Measurements from ENCODE around the gene ZNF232. TPM values are rescaled to one million over a fixed set of nuclear protein-coding genes. Genes with fewer than 3 reads are reported as not detected.

Gene ZNF232
- total RNA-seq, 1 experiment from 2014 or later, result 10.3 TPM

DNA sequence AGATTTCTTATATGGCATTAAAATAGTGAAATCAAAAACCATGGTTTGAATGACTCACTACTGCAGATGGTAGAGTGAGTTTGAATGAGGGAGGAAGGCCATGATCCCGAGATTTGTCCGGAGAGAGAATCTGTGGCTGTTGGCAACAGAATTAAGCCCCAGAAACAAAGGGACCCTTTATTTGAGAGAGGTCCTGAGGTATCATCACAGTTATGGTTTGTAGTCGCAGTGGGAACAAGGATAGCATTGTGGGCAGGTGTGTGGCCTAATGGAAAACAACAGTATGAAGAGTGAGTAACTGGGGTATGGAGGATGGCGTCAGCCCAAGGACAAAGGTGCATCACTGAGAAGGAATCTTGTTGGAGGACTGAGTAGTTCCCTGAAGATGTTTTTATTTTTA lies 42.0 kb downstream of the ZNF232 start:
- Histone ChIP-seq H2AFZ (no peak overlapping the region), H3K27me3 (ENCODE audit: insufficient read depth, low read depth) (peaks cover 8% of the 10 kb centered on the region), H3K4me2 (no peak overlapping the region), H3K36me3 (ENCODE audit: low read depth) (no peaks in the 10 kb centered on the region), H3K27ac (no peak overlapping the region), H3F3A (ENCODE audit: insufficient read depth, low read depth) (no peaks in the 10 kb centered on the region), H4K20me1 (ENCODE audit: insufficient read depth) (no peaks in the 10 kb centered on the region), H3K4me1 (replicated peaks; ENCODE audit: insufficient read depth) (no peaks in the 10 kb centered on the region), H3K4me3 (no peak overlapping the region), H3K9me3 (ENCODE audit: insufficient read depth, low read depth) (no peaks in the 10 kb centered on the region), H3K79me2 (ENCODE audit: low read depth) (no peaks in the 10 kb centered on the region), H3K9me2 (ENCODE audit: insufficient read depth) (no peaks in the 10 kb centered on the region)
- ChIA-PET CTCF (no interaction called here), POLR2A (ENCODE audit: unreplicated experiment) (no interaction called here)
- TF ChIP-seq, protein P1, sequence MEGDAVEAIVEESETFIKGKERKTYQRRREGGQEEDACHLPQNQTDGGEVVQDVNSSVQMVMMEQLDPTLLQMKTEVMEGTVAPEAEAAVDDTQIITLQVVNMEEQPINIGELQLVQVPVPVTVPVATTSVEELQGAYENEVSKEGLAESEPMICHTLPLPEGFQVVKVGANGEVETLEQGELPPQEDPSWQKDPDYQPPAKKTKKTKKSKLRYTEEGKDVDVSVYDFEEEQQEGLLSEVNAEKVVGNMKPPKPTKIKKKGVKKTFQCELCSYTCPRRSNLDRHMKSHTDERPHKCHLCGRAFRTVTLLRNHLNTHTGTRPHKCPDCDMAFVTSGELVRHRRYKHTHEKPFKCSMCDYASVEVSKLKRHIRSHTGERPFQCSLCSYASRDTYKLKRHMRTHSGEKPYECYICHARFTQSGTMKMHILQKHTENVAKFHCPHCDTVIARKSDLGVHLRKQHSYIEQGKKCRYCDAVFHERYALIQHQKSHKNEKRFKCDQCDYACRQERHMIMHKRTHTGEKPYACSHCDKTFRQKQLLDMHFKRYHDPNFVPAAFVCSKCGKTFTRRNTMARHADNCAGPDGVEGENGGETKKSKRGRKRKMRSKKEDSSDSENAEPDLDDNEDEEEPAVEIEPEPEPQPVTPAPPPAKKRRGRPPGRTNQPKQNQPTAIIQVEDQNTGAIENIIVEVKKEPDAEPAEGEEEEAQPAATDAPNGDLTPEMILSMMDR (conservative IDR thresholded peaks at IDR 0.05), result no peak
- TF ChIP-seq EZH2 (IDR thresholded peaks at IDR 0.05; ENCODE audit: low read depth), result no peak
- BruUV-seq (replicated peaks), result no TSS peak
- DNase-seq, result no peak
- intact Hi-C loops (cut with micrococcal nuclease; ENCODE audit: unreplicated experiment), result no loop called here

DNA sequence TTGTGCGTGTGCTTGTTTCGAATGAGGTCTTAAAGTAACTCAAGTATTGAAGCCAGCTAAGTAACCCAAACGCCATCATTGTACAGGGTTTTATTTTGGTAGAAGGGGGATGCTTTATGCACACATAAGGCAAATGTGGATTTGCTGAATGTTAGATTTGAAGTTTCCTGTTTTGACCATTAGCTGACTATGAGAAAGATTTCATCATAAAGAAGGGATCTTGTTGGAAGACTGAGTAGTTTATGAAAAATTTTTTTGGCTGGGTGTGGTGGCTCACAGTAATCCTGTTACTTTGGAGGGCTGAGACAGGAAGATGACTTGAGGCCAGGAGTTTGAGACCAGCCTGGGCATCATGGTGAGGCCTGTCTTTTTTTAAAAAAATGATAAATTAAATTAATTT lies 43.4 kb downstream of the ZNF232 start:
- H3K79me2 ChIP-seq (ENCODE audit: low read depth), result no peaks in the 10 kb centered on the region
- H3K9me2 ChIP-seq (ENCODE audit: insufficient read depth), result no peaks in the 10 kb centered on the region
- H3K4me2 ChIP-seq, result no peak overlapping the region
- POLR2A ChIA-PET (ENCODE audit: unreplicated experiment), result no interaction called here
- no peaks in the 10 kb centered on the region for H3F3A ChIP-seq (ENCODE audit: insufficient read depth, low read depth)
- TF ChIP-seq EZH2 (IDR thresholded peaks at IDR 0.05; ENCODE audit: low read depth), result no peak
- TF ChIP-seq, protein P1 (conservative IDR thresholded peaks at IDR 0.05), result no peak
- no peak for DNase-seq
- no TSS peak for BruUV-seq (replicated peaks)
- no peaks in the 10 kb centered on the region for H3K36me3 ChIP-seq (ENCODE audit: low read depth)
- no peaks in the 10 kb centered on the region for H3K4me1 ChIP-seq (replicated peaks; ENCODE audit: insufficient read depth)
- intact Hi-C loops (cut with micrococcal nuclease; ENCODE audit: unreplicated experiment), result no loop called here
- CTCF ChIA-PET, result no interaction called here
- H3K9me3 ChIP-seq (ENCODE audit: insufficient read depth, low read depth), result no peaks in the 10 kb centered on the region
- H3K27ac ChIP-seq, result no peak overlapping the region
- no peaks in the 10 kb centered on the region for H4K20me1 ChIP-seq (ENCODE audit: insufficient read depth)
- no peak overlapping the region for H2AFZ ChIP-seq
- peaks cover 5% of the 10 kb centered on the region for H3K27me3 ChIP-seq (ENCODE audit: insufficient read depth, low read depth)
- no peak overlapping the region for H3K4me3 ChIP-seq

DNA sequence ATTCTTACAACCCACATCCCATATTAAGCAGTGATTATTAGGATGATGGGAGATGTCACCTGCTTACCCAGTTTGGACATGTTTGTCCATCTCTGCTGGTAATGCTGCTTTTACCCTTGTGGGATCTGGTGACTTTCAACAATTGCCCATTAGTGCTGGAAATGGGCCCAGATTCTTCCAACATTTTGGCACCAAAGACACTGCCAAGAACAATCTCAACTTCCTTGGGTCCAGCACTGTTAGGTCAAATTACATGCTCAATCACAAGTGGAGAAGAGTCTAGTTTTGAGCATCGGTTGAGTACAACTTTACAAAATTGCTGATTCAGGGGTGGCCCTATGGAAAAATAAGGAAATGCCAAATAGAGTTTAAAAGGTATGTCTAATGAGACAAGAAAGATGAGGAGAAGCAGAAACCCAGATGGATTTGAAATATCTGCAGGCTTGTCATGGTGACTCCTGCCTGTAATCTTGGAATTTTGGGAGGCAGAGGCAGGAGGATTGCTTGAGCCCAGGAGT lies 46.4 kb downstream of the ZNF232 start:
- Histone ChIP-seq H3K4me3 (no peak overlapping the region), H3K27ac (no peak overlapping the region), H3K9me3 (ENCODE audit: insufficient read depth, low read depth) (no peaks in the 10 kb centered on the region), H4K20me1 (ENCODE audit: insufficient read depth) (no peaks in the 10 kb centered on the region; the same call in 1 of the 2 replicates), H3K36me3 (ENCODE audit: low read depth) (no peaks in the 10 kb centered on the region), H3K9me2 (ENCODE audit: insufficient read depth) (no peaks in the 10 kb centered on the region), H2AFZ (no peak overlapping the region), H3F3A (ENCODE audit: insufficient read depth, low read depth) (no peaks in the 10 kb centered on the region), H3K4me2 (no peak overlapping the region), H3K27me3 (ENCODE audit: insufficient read depth, low read depth) (peaks cover 5% of the 10 kb centered on the region; the same call in 1 of the 2 replicates), H3K4me1 (replicated peaks; ENCODE audit: insufficient read depth) (no peaks in the 10 kb centered on the region), H3K79me2 (ENCODE audit: low read depth) (no peaks in the 10 kb centered on the region)
- BruUV-seq (replicated peaks), result no TSS peak
- CTCF ChIA-PET, result no interaction called here
- intact Hi-C loops (cut with micrococcal nuclease; ENCODE audit: unreplicated experiment), result no loop called here
- DNase-seq, result no peak
- POLR2A ChIA-PET (ENCODE audit: unreplicated experiment), result no interaction called here
- no peak for TF ChIP-seq EZH2 (IDR thresholded peaks at IDR 0.05; ENCODE audit: low read depth)
- TF ChIP-seq, protein P1 (conservative IDR thresholded peaks at IDR 0.05), result no peak

Other genes with a start within 250 kb of the ZNF232 start
- gene C17orf107, start 212.3 kb downstream of the ZNF232 start, total RNA-seq (2021), result 2.6 and 3.1 TPM in 2 replicates
- gene CHRNE, start 208.8 kb downstream of the ZNF232 start, total RNA-seq (2021), result 0.23 and 0.24 TPM in 2 replicates
- gene GP1BA, start 179.6 kb downstream of the ZNF232 start, total RNA-seq (2021), result not detected in 2 replicates
- gene SLC25A11, start 171.8 kb downstream of the ZNF232 start, total RNA-seq (2021), result 50.7 and 56.2 TPM in 2 replicates
- 122 and 135 TPM in 2 replicates for gene RNF167, start 171.6 kb downstream of the ZNF232 start, total RNA-seq (2021)
- 1,101 and 1,459 TPM in 2 replicates for gene PFN1, start 163.3 kb downstream of the ZNF232 start, total RNA-seq (2021)
- gene ENO3, start 160.8 kb downstream of the ZNF232 start, total RNA-seq (2021), result 29.0 and 37.2 TPM in 2 replicates
- 40.3 and 40.4 TPM in 2 replicates for gene SPAG7, start 144.1 kb downstream of the ZNF232 start, total RNA-seq (2021)
- gene CAMTA2, start 124.2 kb downstream of the ZNF232 start, total RNA-seq (2021), result 49.2 and 51.1 TPM in 2 replicates
- gene INCA1, start 114.4 kb downstream of the ZNF232 start, total RNA-seq (2021), result 2.9 and 3.7 TPM in 2 replicates
- gene KIF1C, start 113.9 kb downstream of the ZNF232 start, total RNA-seq (2021), result 215 and 217 TPM in 2 replicates
- gene SLC52A1, start 76.5 kb downstream of the ZNF232 start, total RNA-seq (2021), result 0.28 and 0.48 TPM in 2 replicates
- 2.3 and 4.5 TPM in 2 replicates for gene ZFP3, start 33.4 kb downstream of the ZNF232 start, total RNA-seq (2021)
- gene USP6, start 4.2 kb upstream of the ZNF232 start, total RNA-seq (2021), result 0.11 TPM in 1 of 2 replicates, not detected in the other
- gene ZNF594, start 80.0 kb upstream of the ZNF232 start, total RNA-seq (2021), result 14.0 and 18.4 TPM in 2 replicates
- not detected in 2 replicates for gene SCIMP, start 123.0 kb upstream of the ZNF232 start, total RNA-seq (2021)
- 41.9 and 53.0 TPM in 2 replicates for gene RABEP1, start 170.4 kb upstream of the ZNF232 start, total RNA-seq (2021)

All from PC-9 (cell line).